Panc1 (cell line): ENCODE results near the gene PEDS1. TPM values are rescaled to one million over a fixed set of nuclear protein-coding genes. Genes with fewer than 3 reads are reported as not detected.

Experiments used
- ATAC-seq: fragments of 200-7000 bp; cut with Tn5 transposase; 2 replicates; pipeline ENCODE4 v1.9.1; 2020; ENCODE audit warnings: mild to moderate bottlenecking, moderate library complexity
- BruUV-seq: library from RNA; stranded (reverse); fragments of 400-500 nt; replicated peaks from 2 replicates; lab custom pipeline; 2021; lab: Mats Ljungman, UMichigan
- CTCF ChIA-PET: fragments of 300-600 bp; sonication (Branson Sonifier 250); formaldehyde crosslinking; loops from one replicate; lab custom pipeline; 2022; ENCODE audit warnings: antibody characterized with exemption; lab: Charles Lee
- POLR2A ChIA-PET: fragments of 300-600 bp; sonication (Branson Sonifier 250); formaldehyde crosslinking; loops from one replicate; lab custom pipeline; 2022; ENCODE audit warnings: antibody characterized with exemption; lab: Charles Lee
- DNase-seq: peaks from one replicate; pipeline ENCODE4 v3.0.0-alpha.2; 2010; ENCODE audit warnings: low read depth, low spot score
- H3K27ac ChIP-seq: 2 replicates; pipeline ENCODE4 v1.5.1; 2011; ENCODE audit warnings: mild to moderate bottlenecking, low read length, inconsistent platforms
- H3K27me3 ChIP-seq: fragments of 200-500 bp; sonication (Bioruptor generic); 2 replicates; pipeline ENCODE4 v1.6.0; 2014; ENCODE audit warnings: low read length, inconsistent platforms; ENCODE audit not compliant: control insufficient read depth, insufficient read depth
- H3K36me3 ChIP-seq: fragments of 200-500 bp; sonication (Bioruptor generic); 2 replicates; pipeline ENCODE4 v1.5.1; 2014; ENCODE audit warnings: inconsistent platforms, mild to moderate bottlenecking, low read length, moderate library complexity; ENCODE audit not compliant: control insufficient read depth, insufficient read depth
- H3K4me1 ChIP-seq: 2 replicates; pipeline ENCODE4 v1.5.1; 2011; ENCODE audit warnings: inconsistent platforms, mild to moderate bottlenecking, low read length, moderate library complexity; ENCODE audit not compliant: control insufficient read depth, insufficient read depth
- H3K4me3 ChIP-seq, 2 experiments: 2 replicates each; pipeline ENCODE4 v1.5.1; 2011 to 2012; ENCODE audit warnings: low read depth in 2 of 2, low read length in 2 of 2, mild to moderate bottlenecking in 2 of 2, inconsistent platforms in 1 of 2, moderate library complexity in 1 of 2
- H3K9me3 ChIP-seq: fragments of 200-500 bp; sonication (Bioruptor generic); 2 replicates; pipeline ENCODE4 v1.5.1; 2014; ENCODE audit warnings: low read depth, mild to moderate bottlenecking, inconsistent platforms, low read length, moderate library complexity; ENCODE audit not compliant: control insufficient read depth, insufficient read depth
- CTCF ChIP-seq: fragments of 450-650 bp; IDR thresholded peaks from 2 replicates; pipeline ENCODE4 v1.5.1; 2017; ENCODE audit warnings: mild to moderate bottlenecking
- POLR2AphosphoS5 ChIP-seq: IDR thresholded peaks from 2 replicates; pipeline ENCODE4 v1.6.1; 2012; ENCODE audit warnings: mild to moderate bottlenecking, low read depth, low read length, moderate library complexity
- SIN3A ChIP-seq: IDR thresholded peaks from 2 replicates; pipeline ENCODE4 v1.6.1; 2012; ENCODE audit warnings: low read depth, mild to moderate bottlenecking, low read length, moderate library complexity, borderline replicate concordance; ENCODE audit not compliant: insufficient read depth
- TCF7L2 ChIP-seq: IDR thresholded peaks from 2 replicates; pipeline ENCODE4 v1.6.1; 2011; ENCODE audit warnings: mild to moderate bottlenecking, low read depth, low read length, inconsistent platforms
- in situ Hi-C: cut with HindIII; loops from 2 replicates; pipeline ENCODE4 v1.10.0; 2016; ENCODE audit warnings: low sequenced_read_pairs, low pct_unique_long_range_greater_than_20kb
- intact Hi-C: fragments of 100-400 bp; cut with micrococcal nuclease; formaldehyde crosslinking; loops from one replicate; pipeline ENCODE4 v1.10.0; 2022; ENCODE audit not compliant: unreplicated experiment
- total RNA-seq: library from RNA; stranded (reverse); gene quantifications from one replicate; pipeline ENCODE4 v1.2.1, GENCODE V29; 2021; ENCODE audit not compliant: unreplicated experiment
- TF ChIP-seq, protein P1 (sequence below), 2 experiments: IDR thresholded peaks; 2 replicates each; pipeline ENCODE4 v1.6.1; 2011 to 2012; ENCODE audit warnings: low read depth in 2 of 2, control low read depth in 1 of 2, low read length in 1 of 2, mild to moderate bottlenecking in 1 of 2, moderate library complexity in 1 of 2; ENCODE audit not compliant: insufficient read depth in 1 of 2

PEDS1 gene
- total RNA-seq, 1 experiment from 2014 or later, result 88.9 TPM

DNA sequence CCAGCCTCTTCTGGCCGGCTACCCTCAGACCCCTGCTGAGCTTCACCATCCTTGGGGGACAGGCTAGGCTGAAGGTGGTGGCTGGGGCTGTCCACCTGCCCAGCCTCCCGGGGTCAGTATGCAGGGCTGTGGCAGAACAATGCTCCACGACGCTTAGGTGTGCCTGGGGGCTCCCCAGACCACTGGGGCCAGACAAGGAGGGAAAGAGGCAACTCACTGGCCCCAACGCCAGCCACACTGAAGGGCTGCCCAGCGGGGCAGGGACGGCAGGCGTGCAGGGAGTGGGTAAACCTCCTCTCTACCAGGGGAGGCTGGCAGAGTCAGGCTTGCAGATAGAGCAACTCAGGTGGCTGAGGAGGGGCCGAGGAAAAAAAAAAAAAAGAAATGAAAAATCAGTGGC lies 29.0 kb downstream of the PEDS1 start:
- CTCF ChIA-PET, result no interaction called here
- Histone ChIP-seq H3K4me1 (peaks cover 19% of the 10 kb centered on the region), H3K36me3 (peaks cover 22% of the 10 kb centered on the region), H3K27ac (peak overlapping the region; percentile 35; the same call in 1 of the 2 replicates), H3K4me3 (no peak overlapping the region), H3K27me3 (no peaks in the 10 kb centered on the region), H3K9me3 (no peaks in the 10 kb centered on the region)
- BruUV-seq, result no TSS peak
- in situ Hi-C loops (no loop called here), intact Hi-C loops (no loop called here)
- POLR2A ChIA-PET, result no interaction called here
- DNase-seq (no peak), ATAC-seq (no peak)
- TF ChIP-seq POLR2AphosphoS5, result no peak
- TF ChIP-seq, protein P1, sequence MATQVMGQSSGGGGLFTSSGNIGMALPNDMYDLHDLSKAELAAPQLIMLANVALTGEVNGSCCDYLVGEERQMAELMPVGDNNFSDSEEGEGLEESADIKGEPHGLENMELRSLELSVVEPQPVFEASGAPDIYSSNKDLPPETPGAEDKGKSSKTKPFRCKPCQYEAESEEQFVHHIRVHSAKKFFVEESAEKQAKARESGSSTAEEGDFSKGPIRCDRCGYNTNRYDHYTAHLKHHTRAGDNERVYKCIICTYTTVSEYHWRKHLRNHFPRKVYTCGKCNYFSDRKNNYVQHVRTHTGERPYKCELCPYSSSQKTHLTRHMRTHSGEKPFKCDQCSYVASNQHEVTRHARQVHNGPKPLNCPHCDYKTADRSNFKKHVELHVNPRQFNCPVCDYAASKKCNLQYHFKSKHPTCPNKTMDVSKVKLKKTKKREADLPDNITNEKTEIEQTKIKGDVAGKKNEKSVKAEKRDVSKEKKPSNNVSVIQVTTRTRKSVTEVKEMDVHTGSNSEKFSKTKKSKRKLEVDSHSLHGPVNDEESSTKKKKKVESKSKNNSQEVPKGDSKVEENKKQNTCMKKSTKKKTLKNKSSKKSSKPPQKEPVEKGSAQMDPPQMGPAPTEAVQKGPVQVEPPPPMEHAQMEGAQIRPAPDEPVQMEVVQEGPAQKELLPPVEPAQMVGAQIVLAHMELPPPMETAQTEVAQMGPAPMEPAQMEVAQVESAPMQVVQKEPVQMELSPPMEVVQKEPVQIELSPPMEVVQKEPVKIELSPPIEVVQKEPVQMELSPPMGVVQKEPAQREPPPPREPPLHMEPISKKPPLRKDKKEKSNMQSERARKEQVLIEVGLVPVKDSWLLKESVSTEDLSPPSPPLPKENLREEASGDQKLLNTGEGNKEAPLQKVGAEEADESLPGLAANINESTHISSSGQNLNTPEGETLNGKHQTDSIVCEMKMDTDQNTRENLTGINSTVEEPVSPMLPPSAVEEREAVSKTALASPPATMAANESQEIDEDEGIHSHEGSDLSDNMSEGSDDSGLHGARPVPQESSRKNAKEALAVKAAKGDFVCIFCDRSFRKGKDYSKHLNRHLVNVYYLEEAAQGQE (IDR thresholded peaks at IDR 0.05; ENCODE audit: insufficient read depth in 1 of 2, low read depth in 2 of 2, low read length in 1 of 2), result no peak
- no peak for TF ChIP-seq TCF7L2
- no peak for TF ChIP-seq SIN3A
- no peak for TF ChIP-seq CTCF

DNA sequence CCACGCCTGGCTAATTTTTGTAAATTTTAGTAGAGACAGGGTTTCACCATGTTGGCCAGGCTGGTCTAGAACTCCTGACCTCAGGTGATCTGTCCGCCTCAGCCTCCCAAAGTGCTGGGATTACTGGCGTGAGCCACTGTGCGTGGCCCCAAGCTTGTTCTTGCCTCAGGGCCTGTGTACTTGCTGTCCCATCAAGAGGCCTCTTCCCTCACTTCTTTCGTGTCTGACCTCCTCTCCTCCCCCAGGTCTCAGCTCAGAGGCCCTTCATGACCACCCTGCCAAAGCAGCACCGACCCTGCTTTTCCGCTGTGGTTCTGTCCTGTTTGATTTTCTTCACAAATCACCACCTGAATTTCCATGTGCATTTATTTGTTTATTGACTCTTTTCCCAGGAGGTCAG lies 30.1 kb downstream of the PEDS1 start:
- Histone ChIP-seq H3K27me3 (no peaks in the 10 kb centered on the region), H3K4me1 (peaks cover 19% of the 10 kb centered on the region), H3K4me3 (no peak overlapping the region), H3K27ac (peak overlapping the region; percentile 66), H3K36me3 (peaks cover 21% of the 10 kb centered on the region), H3K9me3 (no peaks in the 10 kb centered on the region)
- POLR2A ChIA-PET, result no interaction called here
- intact Hi-C loops (no loop called here), in situ Hi-C loops (no loop called here)
- ATAC-seq (no peak), DNase-seq (no peak)
- no TSS peak for BruUV-seq
- CTCF ChIA-PET, result interaction anchor here (0.6 to 0.7 kb wide), 3 partner anchors 43 to 55 kb away, joined by 3 to 6 read pairs (median 5); no protein-coding TSS in a partner anchor
- TF ChIP-seq, protein P1 (IDR thresholded peaks at IDR 0.05; ENCODE audit: insufficient read depth in 1 of 2, low read depth in 2 of 2, low read length in 1 of 2), result no peak
- TF ChIP-seq POLR2AphosphoS5 (no peak), TCF7L2 (no peak), CTCF (no peak), SIN3A (no peak)
